Measurements from ENCODE around the gene PPM1L.

DNA sequence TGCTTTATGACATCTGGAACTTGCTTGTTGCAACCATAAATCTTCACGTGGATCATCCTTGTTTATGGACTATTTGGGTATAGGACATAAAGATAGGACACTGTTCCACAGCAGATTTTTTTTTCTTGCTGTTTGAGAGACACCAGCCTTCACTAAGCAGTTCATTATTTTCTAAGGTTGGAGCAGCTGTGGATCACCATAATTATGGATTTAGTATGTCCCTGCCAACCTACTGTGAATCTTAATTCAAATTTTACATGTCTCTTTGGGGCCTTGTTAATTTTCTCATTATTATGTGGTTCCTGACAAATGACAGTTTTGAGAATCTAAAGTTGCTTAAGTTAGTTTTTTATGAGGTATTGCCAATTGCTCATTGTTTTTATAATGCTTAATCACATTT lies 188.0 kb downstream of the PPM1L start:
- TF ChIP-seq EZH2 (IDR thresholded peaks at IDR 0.05; ENCODE audit: low read length): no peak
- TF ChIP-seq, protein P1, sequence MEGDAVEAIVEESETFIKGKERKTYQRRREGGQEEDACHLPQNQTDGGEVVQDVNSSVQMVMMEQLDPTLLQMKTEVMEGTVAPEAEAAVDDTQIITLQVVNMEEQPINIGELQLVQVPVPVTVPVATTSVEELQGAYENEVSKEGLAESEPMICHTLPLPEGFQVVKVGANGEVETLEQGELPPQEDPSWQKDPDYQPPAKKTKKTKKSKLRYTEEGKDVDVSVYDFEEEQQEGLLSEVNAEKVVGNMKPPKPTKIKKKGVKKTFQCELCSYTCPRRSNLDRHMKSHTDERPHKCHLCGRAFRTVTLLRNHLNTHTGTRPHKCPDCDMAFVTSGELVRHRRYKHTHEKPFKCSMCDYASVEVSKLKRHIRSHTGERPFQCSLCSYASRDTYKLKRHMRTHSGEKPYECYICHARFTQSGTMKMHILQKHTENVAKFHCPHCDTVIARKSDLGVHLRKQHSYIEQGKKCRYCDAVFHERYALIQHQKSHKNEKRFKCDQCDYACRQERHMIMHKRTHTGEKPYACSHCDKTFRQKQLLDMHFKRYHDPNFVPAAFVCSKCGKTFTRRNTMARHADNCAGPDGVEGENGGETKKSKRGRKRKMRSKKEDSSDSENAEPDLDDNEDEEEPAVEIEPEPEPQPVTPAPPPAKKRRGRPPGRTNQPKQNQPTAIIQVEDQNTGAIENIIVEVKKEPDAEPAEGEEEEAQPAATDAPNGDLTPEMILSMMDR (optimal IDR thresholded peaks at IDR 0.05 in 1 of 3, IDR thresholded peaks at IDR 0.05 in 1 of 3, conservative IDR thresholded peaks at IDR 0.05 in 1 of 3; ENCODE audit: extremely low read depth in 1 of 3, insufficient read depth in 2 of 3, low read length in 3 of 3): no peak

All from keratinocyte (primary cell).